ENCODE measurements around the gene KRTAP5-1.

KRTAP5-1 gene

GRCh38 chr11:1547467-1548098 lies 37.5 kb downstream of the KRTAP5-1 start:
- H3K27ac ChIP-seq, result no peak overlapping the region
- DNase-seq (ENCODE audit: low read depth, low spot score), result no peak

DNA sequence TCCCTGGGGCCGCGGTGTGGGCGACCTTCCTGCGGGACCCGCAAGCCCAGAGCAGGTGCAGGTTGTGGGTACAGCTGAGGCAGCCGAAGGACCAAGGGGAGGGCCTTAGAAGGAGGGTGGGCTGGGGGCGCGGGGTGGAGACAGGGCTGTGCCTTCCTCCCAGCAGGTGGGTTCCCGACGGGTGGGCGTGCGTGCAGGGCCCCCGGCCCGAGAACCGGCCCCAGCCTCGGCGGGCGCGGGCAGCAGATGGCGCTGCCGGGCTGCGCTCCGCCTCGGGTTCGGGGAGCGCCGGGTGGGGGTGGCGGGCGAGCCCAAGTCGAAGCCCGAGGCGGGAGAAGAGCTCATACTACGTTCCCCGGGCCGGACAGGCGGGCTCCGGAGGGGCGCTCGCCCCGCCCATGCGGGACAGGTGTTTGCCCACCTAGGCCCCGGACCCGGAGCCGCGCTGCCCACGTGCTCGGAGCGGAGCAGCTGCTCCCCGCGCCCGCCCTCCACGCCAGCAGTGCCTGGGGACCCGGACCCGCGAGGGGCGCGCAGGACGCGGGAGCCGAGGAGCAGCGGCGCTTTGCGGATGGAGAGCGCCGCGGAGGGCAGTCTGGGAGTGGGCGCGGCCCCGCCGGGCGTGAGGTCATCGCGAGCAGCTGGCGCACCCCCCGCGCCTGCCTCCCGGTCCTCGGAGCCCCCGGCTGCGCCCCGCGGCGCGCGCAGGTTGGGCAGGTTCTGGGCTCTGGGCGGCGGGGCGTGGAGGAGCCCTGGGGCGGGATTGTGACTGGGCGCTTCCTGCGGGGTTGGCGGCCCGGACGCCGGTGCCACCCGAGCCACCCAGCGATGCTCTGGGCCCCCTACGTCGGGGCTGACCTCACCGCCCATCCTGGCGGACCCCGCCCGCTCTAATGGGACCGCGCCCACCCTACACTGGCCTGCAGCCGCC lies 38.3 kb downstream of the KRTAP5-1 start:
- no peak for DNase-seq (ENCODE audit: low read depth, low spot score)
- no peak overlapping the region for H3K27ac ChIP-seq

- DNase-seq (ENCODE audit: low read depth, low spot score), result no peak
- no peak overlapping the region for H3K27ac ChIP-seq
Observed at GRCh38 chr11:1546077-1546535, 39.0 kb downstream of the KRTAP5-1 start.

DNA sequence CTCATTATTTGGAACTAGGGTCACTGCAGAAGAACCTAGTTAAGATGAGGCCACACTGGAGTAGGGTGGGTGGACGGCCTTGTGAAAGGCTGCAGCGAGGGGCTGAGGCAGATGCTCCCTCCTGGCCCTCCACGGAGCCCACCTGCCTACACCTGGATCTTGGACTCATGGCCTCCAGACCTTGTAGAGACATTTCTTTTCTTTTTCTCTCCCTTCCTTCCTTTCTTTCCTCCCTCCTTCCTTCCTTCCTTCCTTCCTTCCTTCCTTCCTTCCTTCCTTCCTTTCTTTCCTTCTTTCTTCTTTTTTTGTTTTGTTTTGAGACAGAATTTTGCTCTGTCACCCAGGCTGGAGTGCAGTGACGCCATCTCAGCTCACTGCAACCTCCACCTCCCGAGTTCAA lies 39.7 kb downstream of the KRTAP5-1 start:
- DNase-seq (ENCODE audit: low read depth, low spot score), result no peak
- no peak overlapping the region for H3K27ac ChIP-seq

DNA sequence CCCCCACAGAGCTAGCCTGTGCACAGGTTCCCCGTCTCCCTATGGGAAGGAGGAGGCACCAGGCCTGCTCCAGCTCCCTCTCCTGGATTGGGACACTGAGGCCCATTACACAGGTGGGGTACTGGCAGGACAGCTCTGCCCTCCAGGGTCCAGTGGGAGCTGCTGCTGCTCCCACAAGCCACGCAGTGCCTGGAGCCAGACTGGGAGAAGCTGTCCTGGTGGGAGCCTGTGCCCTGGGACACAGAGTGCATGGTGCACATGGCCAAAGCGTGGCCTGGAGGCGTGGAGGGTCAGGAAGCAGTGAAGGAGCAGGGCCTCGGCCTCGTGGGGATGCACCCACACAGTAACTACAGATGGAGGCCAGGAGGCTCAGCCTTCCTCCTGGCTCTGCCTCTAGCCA lies 40.5 kb downstream of the KRTAP5-1 start:
- DNase-seq (ENCODE audit: low read depth, low spot score), result no peak
- H3K27ac ChIP-seq, result no peak overlapping the region

- DNase-seq (ENCODE audit: low read depth, low spot score), result no peak
- no peak overlapping the region for H3K27ac ChIP-seq
Observed at GRCh38 chr11:1543606-1544263, 41.3 kb downstream of the KRTAP5-1 start.

DNA sequence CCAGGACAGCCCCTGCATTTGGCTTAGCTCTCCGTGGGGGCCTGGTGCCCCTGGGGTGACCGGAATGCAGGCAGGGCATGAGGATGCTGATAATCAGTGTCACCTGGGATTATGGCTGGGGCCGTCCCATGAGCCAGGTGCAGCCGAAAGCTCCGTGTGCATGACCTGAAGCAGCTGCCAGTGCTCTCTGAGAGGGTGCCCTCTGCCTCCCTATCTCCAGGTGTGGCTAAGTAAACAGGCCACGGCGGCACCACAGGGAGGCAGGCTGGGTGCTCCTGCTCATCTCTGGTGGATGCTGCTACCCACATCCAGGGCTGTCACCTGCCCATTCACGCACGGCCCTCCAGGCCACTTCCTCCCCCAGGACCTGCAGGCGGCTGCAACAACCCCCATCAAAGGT lies 42.8 kb downstream of the KRTAP5-1 start:
- DNase-seq (ENCODE audit: low read depth, low spot score), result no peak
- H3K27ac ChIP-seq, result no peak overlapping the region

DNA sequence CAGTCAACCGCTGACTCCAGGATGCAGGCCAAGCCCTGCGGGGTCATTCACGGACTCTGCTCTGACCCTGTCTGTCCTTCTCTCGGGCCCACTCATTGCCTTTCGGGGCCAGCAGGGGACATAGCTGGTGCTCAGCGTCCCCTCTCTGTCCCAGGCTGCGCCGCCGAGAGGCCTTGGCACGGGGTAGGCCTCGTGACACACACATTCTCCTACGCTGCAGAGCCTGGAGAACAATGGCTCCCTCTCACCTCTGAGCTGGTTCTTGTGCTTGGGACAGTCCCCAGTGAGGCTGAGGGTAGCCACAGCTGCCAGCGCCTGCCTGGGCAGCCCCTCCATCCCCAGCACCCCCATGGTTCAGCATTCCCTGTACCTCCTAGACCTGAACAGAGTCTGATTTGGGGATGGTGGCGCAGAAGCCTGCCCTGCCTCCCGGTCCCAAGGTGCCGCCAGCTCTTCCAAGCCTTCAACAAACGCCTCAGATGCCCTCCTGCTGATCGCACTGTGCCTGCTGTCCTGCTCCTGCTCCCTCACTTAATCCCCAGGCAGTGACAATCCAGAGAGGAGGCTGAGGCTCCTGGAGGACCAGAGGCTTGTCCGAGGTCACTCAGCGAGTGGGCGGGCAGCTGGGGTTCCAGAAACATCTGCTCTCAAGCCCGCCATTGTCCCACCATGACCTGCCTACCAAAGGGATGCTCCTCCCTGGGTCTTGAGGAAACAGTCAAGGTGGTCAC lies 43.4 kb downstream of the KRTAP5-1 start:
- H3K27ac ChIP-seq, result no peak overlapping the region
- DNase-seq (ENCODE audit: low read depth, low spot score), result no peak

GRCh38 chr11:1540074-1540473 lies 45.0 kb downstream of the KRTAP5-1 start:
- DNase-seq (ENCODE audit: low read depth, low spot score), result no peak
- no peak overlapping the region for H3K27ac ChIP-seq

GRCh38 chr11:1538153-1538552 lies 46.9 kb downstream of the KRTAP5-1 start:
- no peak overlapping the region for H3K27ac ChIP-seq
- DNase-seq (ENCODE audit: low read depth, low spot score), result no peak

DNA sequence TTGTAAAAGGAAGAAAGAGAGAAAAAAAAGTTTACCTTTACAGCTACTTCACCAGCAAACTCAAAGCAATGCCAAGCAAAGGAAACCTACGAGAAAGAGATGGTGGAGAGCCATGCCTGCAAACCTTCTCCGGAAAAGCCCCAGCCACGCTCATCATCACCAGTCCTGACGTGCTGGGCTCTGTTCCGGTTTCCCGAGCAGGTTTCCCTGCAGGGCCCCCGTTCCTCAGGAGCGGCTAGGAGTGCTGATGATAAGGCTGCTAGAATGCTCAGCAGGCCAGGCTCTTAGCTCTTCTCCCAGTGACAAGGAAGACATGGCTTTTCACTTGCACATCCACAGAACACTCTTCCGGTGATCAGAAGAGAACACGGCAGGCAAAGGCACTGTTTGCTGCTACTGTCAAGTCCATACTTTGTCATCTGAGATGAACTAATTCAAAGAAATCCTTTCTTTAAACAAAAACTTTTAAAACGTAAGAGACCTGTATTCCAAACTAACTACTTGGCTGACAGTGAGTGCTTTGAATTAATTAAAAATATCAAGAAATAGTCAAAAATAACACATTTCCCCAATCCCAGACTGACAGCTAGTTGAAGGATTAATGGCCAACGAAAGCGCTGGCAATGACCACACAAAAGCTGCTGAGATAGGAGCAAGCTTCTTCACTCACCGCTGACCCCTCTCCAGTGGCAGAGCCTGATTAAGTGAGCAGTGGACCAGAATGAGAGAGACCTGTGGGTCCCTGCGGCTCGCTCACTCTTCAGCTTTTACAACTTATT lies 48.8 kb downstream of the KRTAP5-1 start:
- DNase-seq (ENCODE audit: low read depth, low spot score), result no peak
- no peak overlapping the region for H3K27ac ChIP-seq

DNA sequence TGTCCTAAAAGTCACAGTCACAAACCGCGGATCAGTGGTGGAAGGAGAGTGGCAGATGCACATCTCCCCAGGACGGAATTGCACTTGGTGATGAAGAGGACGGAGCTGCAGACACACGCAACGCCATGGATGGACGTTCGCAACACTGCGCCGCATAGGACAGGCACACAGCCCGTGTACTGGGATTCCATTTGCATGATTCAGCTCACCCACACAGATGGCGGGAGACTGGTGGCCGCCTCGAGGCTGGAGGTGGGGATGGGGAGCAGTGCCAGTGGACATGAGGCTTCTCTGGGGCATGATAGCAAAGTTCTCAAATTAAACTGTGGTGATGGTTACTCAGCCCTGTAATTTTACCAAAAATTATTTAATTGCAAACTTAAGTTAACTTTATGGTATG lies 50.4 kb downstream of the KRTAP5-1 start:
- DNase-seq (ENCODE audit: low read depth, low spot score), result no peak

More for the DNA sequence above, 50.4 kb downstream of the KRTAP5-1 start:
- H3K27ac ChIP-seq, result no peak overlapping the region
